Measurements from ENCODE around the gene SOWAHB. TPM values are rescaled to one million over a fixed set of nuclear protein-coding genes. Genes with fewer than 3 reads are reported as not detected.
"Not testable (repeated sequence)": the region's sequence is repeated elsewhere in the genome, so short reads cannot be mapped to it uniquely, and the experiment has no call there.

Gene SOWAHB
- total RNA-seq, 4 donors from 2014 or later, result not detected

DNA sequence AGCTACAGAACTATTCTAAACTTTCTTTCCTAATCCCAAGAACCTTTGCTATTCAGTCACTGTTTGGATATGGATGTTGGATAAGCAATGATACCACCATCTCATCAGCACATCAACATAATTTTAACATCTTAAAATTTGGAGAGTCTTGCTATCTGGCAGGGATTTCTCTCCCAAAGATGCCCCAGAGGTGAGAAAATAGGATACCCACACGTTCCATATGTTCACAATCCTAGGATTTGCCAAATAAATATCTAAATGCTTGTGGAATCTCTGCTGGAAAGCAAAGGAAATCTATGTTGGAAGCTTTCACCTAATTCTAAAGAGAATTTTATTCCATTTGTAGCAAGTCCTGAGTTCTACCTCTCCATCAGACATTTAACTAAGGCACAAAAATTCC, 24.4 kb downstream of the SOWAHB start:
- 68% methylated on average over 1 of the region's 1 CpG for WGBS
- Histone ChIP-seq H3K9me3 (no peaks in the 10 kb centered on the region), H3K27me3 (no peaks in the 10 kb centered on the region), H3K36me3 (no peaks in the 10 kb centered on the region), H3K4me3 (no peak overlapping the region), H3K4me1 (no peaks in the 10 kb centered on the region), H3K27ac (replicated peaks in 1 of 4) (no peak overlapping the region)
- TF ChIP-seq POLR2A (IDR thresholded peaks at IDR 0.05; ENCODE audit: low read depth) (no peak), POLR2AphosphoS5 (IDR thresholded peaks at IDR 0.05) (no peak), EP300 (IDR thresholded peaks at IDR 0.05) (no peak)
- TF ChIP-seq, protein P1, sequence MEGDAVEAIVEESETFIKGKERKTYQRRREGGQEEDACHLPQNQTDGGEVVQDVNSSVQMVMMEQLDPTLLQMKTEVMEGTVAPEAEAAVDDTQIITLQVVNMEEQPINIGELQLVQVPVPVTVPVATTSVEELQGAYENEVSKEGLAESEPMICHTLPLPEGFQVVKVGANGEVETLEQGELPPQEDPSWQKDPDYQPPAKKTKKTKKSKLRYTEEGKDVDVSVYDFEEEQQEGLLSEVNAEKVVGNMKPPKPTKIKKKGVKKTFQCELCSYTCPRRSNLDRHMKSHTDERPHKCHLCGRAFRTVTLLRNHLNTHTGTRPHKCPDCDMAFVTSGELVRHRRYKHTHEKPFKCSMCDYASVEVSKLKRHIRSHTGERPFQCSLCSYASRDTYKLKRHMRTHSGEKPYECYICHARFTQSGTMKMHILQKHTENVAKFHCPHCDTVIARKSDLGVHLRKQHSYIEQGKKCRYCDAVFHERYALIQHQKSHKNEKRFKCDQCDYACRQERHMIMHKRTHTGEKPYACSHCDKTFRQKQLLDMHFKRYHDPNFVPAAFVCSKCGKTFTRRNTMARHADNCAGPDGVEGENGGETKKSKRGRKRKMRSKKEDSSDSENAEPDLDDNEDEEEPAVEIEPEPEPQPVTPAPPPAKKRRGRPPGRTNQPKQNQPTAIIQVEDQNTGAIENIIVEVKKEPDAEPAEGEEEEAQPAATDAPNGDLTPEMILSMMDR (IDR thresholded peaks at IDR 0.05), result no peak
- no peak for DNase-seq (ENCODE audit: extremely low spot score)
- intact Hi-C loops (cut with DNase I), result no loop called here

DNA sequence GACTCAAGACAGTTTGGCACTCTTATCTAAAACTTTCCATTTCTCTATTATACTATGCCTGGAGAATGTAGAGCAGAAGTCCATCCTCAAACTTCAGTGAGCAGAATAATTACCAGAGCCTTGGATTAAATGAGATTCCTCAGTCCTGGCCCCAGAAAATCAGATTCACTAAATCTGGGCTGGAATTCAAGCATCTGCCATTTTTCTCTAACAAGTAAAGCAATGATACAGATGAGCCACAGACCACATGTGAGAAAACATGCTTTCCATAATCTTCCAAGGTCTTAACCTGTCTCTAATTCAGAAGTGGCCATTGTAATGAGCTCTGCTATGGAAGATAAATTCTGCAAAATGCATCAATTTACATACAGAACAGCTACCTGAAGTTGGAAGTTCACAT, 25.4 kb downstream of the SOWAHB start:
- H3K27ac ChIP-seq (replicated peaks in 1 of 4), result no peak overlapping the region
- no peaks in the 10 kb centered on the region for H3K9me3 ChIP-seq
- H3K4me1 ChIP-seq, result no peaks in the 10 kb centered on the region
- DNase-seq (ENCODE audit: extremely low spot score), result no peak
- intact Hi-C loops (cut with DNase I), result no loop called here
- H3K36me3 ChIP-seq, result no peaks in the 10 kb centered on the region
- no peak overlapping the region for H3K4me3 ChIP-seq
- no peak for TF ChIP-seq POLR2A (IDR thresholded peaks at IDR 0.05; ENCODE audit: low read depth)
- TF ChIP-seq, protein P1 (IDR thresholded peaks at IDR 0.05), result no peak
- TF ChIP-seq POLR2AphosphoS5 (IDR thresholded peaks at IDR 0.05), result no peak
- no peak for TF ChIP-seq EP300 (IDR thresholded peaks at IDR 0.05)
- H3K27me3 ChIP-seq, result no peaks in the 10 kb centered on the region

DNA sequence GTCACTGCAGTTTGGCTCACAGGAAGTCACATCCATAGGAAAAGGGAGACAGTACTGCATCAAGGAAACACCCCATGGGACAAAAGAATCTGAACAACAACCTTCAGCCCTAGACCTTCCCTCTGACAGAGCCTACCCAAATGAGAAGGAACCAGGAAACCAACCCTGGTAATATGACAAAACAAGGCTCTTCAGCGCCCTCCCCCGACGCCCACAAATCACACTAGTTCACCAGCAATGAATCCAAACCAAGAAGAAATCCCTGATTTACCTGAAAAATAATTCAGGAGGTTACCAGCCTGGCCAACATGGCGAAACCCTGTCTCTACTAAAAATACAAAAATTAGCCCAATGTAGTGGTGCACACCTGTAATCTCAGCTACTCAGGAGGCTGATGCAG, 29.2 kb downstream of the SOWAHB start:
- H3K36me3 ChIP-seq; DNase-seq (ENCODE audit: extremely low spot score); H3K27ac ChIP-seq (replicated peaks in 1 of 4); H3K4me3 ChIP-seq; H3K9me3 ChIP-seq; intact Hi-C loops (cut with DNase I); H3K4me1 ChIP-seq; H3K27me3 ChIP-seq: not testable (repeated sequence)
- WGBS, result 94% methylated on average over 4 of the region's 4 CpGs

DNA sequence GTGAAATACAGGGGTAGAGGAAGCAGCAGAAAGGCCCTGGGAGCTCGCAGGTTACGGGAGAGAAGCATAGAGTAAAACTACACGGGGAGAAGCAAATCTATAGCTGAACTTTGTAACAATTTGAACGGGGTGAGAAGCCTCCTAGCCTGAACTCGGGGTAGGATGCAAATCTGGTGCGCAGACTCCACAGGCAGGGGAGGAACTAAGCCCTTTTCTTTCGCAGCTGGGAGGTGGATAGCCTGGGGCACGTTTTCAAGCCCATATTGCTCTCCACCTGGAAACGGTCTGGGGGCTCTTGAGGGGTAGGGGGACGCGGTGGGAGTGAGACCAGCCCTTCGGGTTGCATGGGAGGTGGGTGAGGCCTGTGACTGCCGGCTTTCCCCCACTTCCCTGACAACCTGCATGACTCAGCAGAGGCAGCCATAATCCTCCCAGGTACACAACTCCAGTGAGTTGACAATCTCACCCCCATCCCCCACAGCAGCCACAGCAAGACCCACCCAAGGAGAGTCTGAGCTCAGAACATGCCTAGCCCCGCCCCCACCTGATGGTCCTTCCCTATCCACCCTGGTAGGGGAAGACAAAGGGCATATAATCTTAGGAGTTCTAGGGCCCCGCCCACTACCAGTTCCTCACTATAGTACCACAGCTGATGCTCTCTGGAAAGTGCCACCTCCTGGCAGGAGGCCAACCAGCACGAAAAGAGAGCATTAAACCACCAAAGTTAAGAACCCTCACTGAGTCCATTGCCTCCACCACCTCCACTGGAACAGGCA, 29.9 kb downstream of the SOWAHB start:
- WGBS, result 77% methylated on average over 16 of the region's 16 CpGs
- H3K27ac ChIP-seq (replicated peaks in 1 of 4), result no peak overlapping the region
- H3K36me3 ChIP-seq, result no peaks in the 10 kb centered on the region
- no peaks in the 10 kb centered on the region for H3K27me3 ChIP-seq
- intact Hi-C loops (cut with DNase I), result no loop called here
- no peak overlapping the region for H3K4me3 ChIP-seq
- no peaks in the 10 kb centered on the region for H3K9me3 ChIP-seq
- DNase-seq (ENCODE audit: extremely low spot score), result no peak
- no peaks in the 10 kb centered on the region for H3K4me1 ChIP-seq
- TF ChIP-seq POLR2AphosphoS5 (IDR thresholded peaks at IDR 0.05), result no peak
- TF ChIP-seq POLR2A (IDR thresholded peaks at IDR 0.05; ENCODE audit: low read depth), result no peak
- no peak for TF ChIP-seq EP300 (IDR thresholded peaks at IDR 0.05)
- TF ChIP-seq, protein P1 (IDR thresholded peaks at IDR 0.05), result no peak

DNA sequence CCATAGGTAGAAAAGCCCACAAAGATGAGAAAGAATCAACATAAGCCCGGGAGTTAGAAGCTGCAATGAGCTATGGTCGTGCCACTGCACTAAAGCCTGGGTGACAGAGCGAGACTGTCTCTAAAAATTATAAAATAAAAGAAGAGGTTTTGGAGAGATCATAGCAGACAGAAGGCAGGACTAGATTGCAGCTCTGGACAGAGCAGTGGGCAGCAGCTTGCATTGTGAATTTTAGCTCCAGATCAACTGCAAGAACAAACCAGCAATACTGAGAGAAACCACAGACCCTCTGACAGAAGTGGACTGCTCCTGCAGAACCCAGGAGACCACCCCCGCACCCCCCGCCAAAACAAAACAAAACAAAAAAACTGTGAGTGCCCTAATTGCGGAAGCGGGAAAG, 30.6 kb downstream of the SOWAHB start:
- intact Hi-C loops (cut with DNase I), result no loop called here
- no peak overlapping the region for H3K27ac ChIP-seq (replicated peaks in 1 of 4)
- no peaks in the 10 kb centered on the region for H3K9me3 ChIP-seq
- H3K27me3 ChIP-seq, result no peaks in the 10 kb centered on the region
- no peak for DNase-seq (ENCODE audit: extremely low spot score)
- no peaks in the 10 kb centered on the region for H3K36me3 ChIP-seq
- no peaks in the 10 kb centered on the region for H3K4me1 ChIP-seq
- no peak overlapping the region for H3K4me3 ChIP-seq
- TF ChIP-seq POLR2AphosphoS5 (IDR thresholded peaks at IDR 0.05) (no peak), EP300 (IDR thresholded peaks at IDR 0.05) (no peak), POLR2A (IDR thresholded peaks at IDR 0.05; ENCODE audit: low read depth) (no peak)
- TF ChIP-seq, protein P1 (IDR thresholded peaks at IDR 0.05), result no peak
- 89% methylated on average over 7 of the region's 7 CpGs for WGBS

Measured in esophagus muscularis mucosa (tissue), 4 donors.